DND-41 (cell line): ENCODE measurements around the gene LRRC31.

Experiments used
- CTCF ChIP-seq: IDR thresholded peaks from 2 replicates; pipeline ENCODE4 v1.5.1; 2012; ENCODE audit warnings: borderline replicate concordance, low read length, moderate library complexity, mild to moderate bottlenecking; ENCODE audit not compliant: poor library complexity, severe bottlenecking; ENCODE audit errors: extremely low read depth
- EZH2 ChIP-seq: IDR thresholded peaks from 3 replicates; pipeline ENCODE4 v1.6.1; 2012; ENCODE audit warnings: borderline replicate concordance, low read depth, mild to moderate bottlenecking, moderate library complexity, low read length, inconsistent platforms; ENCODE audit not compliant: severe bottlenecking

- TF ChIP-seq CTCF (no peak), EZH2 (no peak)
Measured at GRCh38 chr3:169790687-169791429, 78.9 kb downstream of the LRRC31 start.
